NCI-H1930 (cell line): ENCODE results near the gene MATN1.

Experiments used
- DNase-seq, 2 experiments: peaks; one replicate each; lab custom pipeline; 2025; lab: John Stamatoyannopoulos, UW

The MATN1 gene

DNA sequence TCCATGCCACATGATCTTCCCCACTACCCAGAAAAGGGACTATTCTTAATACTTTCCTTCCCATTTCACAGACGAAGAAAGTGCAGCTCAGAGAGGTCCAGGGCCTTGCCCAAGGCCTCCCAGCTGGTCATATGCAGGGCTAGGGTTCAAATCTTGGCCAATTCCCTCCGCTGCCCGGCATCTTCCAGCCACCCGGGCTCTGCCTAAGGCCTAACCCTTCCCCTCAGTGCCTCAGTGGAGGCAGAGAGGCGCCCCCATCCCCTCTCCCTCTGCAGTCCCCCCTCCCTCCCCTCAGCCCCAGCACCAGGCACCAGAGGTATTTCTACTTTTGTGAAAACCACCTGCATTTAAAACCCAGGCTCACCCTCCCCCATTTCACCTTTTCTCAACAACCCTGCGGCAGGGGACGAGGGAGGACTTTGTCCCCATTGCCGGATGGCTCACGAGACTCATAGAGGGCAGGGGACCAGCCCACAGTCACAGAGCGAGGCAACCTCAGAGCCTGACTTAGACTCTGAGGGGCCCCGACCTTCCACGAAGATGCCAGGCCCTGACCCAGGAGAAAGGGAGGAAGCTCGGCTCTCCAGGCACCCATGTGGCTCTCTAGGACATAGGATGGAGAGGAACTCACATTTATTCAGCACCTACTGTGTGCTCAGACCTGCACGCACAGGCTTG, 21.9 kb upstream of the MATN1 start:
- DNase-seq: no peak

- DNase-seq: no peak
Measured at GRCh38 chr1:30744060-30744756, 20.8 kb upstream of the MATN1 start.

GRCh38 chr1:30743584-30744059, 20.2 kb upstream of the MATN1 start:
- no peak for DNase-seq

GRCh38 chr1:30742963-30743559, 19.7 kb upstream of the MATN1 start:
- no peak for DNase-seq

- no peak for DNase-seq
Measured at GRCh38 chr1:30742300-30742962, 19.0 kb upstream of the MATN1 start.

- DNase-seq: no peak
Measured at GRCh38 chr1:30741239-30741894, 18.0 kb upstream of the MATN1 start.

GRCh38 chr1:30740251-30741238, 17.2 kb upstream of the MATN1 start:
- no peak for DNase-seq

GRCh38 chr1:30739601-30740000, 16.2 kb upstream of the MATN1 start:
- no peak for DNase-seq

DNA sequence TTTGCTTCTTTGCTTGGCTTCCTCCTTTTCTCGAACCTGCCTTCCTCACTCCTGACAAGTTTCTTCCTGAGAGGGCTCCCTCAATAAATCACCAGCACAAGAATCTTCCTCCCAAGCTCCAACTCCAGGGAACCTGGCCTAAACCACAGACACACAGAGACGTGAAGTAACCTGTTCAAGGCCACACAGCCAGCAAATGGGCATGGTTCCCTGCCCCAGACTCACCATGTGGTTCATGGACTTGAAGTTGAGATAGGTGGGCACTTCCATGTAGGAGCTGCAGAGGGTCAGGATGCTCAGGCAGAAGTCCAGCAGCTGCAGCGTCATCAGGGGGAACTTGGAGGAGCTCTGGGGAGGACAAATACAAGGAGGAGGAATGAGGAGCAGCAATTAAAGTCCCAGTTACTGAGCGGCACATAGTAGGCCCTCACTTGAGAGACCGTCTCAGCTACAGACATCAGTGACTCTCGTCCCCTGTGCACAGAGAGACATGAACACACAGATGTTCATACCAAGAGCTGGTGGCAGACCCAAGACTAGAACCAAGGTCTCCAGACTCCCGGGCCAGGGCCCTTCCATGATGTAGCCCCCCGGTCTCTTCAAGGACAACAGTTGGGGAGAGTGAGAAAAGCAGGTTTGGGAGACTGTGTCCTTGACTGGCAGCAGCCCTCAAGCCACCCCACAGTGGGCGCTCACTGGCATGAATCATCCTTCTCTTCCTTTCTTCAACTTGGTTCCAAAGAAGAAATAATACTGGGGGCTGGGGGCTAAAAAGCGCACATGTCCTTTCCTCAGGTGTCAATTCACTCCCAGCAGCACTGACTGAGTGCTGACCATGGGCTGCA, 15.6 kb upstream of the MATN1 start:
- DNase-seq: no peak

DNA sequence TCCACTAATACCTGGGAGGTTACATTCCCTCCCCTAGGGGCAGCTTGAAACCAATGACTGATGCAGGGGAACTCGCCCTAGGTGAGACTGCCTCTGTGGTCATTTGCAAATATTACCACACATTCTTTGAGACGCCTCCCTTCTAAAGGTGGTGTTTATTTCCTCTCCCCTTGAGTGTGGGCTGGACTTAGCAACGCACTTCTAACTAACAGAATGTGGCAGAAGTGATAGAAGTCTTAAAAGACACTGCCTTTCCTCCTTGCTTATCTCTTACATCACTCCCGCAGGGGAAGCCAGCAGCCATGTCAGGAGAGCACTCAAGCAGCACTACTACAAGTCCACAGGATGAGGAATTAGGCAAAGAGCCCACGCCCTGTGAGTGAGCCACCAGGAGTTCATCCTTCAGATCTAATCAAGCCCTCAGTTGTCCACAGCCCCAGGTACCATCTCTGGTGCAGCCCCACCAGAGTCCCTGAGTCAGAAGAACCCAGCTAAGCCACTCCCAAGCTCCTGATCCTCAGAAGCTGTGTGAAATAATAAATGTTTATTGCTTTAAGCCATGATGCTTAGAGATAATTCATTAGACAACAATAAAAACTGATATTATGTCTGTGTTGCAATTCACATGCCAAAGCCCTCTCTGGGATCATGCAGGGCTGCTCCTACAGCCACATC, 14.8 kb upstream of the MATN1 start:
- DNase-seq: no peak

- no peak for DNase-seq
Measured at GRCh38 chr1:30737357-30738039, 14.1 kb upstream of the MATN1 start.

DNA sequence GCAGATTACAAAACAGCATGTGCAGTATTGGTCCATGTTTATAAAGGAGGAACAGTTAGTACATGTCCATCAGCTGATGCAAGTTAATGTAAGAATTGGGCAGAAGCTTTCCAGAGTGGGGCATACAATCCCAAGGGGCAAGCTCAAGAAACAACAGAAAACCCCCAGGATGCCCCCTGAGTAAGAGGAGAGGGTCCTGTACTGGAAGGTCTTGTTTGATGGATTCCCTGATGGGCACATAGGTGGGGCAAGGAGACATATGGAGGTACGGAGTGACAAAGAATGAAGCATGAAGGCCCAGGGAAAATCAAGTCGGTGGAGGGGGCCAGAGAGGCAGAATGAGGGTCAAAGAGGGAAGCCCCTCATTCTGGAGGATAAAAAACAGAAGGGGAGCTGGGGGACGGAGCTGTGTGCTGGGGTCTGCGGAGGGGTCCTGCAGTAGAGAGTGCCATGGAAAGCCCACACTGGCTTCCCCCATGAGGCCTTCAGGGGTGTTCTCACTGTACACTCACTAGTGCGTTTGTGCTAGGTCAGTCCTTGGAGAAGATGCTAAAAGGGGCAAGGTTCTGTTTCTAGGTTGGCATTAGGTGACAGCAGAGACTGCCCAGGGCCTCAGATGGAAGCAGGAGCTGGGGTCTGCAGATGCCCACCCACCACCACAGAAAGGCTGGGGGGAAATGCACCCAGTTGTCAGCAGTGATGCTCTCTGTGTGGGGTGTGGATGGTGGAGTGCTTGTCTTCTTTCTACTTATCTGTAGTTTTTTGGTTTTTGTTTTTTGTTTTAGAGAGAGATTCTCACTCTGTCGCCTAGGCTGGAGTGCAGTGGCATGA, 12.5 kb upstream of the MATN1 start:
- no peak for DNase-seq

GRCh38 chr1:30735124-30735523, 11.7 kb upstream of the MATN1 start:
- DNase-seq: no peak

DNA sequence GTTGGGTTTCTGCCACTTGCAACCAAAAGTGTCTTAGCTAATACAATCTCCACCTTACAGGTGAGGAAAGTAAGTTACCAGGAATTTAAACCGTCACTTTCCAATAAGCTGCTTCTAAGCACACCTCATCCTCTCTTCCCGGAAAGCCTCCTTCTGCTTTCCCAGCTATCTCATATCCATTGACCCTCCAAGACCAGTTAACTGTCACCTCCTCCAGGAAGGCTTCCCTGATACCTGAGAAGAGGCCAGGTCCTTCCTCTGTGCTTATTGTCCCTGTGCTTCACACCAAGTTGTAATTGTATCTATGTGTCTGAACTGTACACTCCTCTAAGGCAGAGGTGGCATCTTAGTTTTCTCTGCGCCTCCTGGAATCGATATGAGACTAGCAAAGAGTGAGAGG, 11.2 kb upstream of the MATN1 start:
- DNase-seq: no peak

DNA sequence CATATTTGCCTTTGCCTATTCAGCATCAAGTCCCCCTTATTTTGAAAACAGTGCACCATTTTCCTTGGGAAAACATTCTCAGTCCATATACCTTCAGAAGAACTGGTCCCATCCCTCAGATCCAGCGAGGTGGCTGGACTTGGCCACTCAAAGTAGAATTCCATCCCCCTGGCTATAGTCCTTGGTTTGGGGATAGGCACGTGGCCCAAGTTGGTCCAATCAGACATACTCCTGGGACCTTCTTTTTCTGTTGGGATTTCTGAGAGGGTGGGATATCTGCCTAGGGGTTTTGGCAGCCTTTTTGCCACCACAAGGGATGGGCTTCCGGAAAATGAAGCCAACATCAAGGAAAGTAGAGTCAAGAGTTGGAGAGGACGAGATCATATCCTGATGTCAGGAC, 10.7 kb upstream of the MATN1 start:
- DNase-seq: no peak

- no peak for DNase-seq
Measured at GRCh38 chr1:30733493-30733892, 10.1 kb upstream of the MATN1 start.

- no peak for DNase-seq
Measured at GRCh38 chr1:30732277-30732996, 9.1 kb upstream of the MATN1 start.
